ENCODE measurements around the gene ARX. TPM values are rescaled to one million over a fixed set of nuclear protein-coding genes. Genes with fewer than 3 reads are reported as not detected.

Gene ARX
- total RNA-seq, 1 donor from 2014 or later, result 5.8 TPM

DNA sequence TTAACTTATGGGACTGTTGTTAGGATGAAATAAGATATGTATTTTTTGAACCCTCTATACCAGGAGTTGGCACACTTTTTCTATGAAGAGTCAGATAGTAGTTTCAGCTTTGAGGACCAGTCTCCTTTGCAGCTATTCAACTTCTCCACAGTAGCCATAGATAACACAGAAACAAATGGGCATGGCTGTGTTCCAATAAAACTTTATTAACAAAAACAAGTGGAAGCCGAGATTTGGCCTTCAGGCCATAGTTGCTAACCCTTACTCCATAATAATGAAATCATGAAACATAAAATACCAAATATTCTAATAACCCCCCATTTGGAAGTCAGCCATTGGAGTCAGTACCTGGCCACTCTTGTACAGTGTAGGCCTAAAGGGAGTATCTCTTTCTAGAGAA is 30.6 kb downstream of the ARX start:
- Mint-ChIP-seq H3K27ac (no peak overlapping the region), H3K36me3 (ENCODE audit: insufficient read depth) (no peaks in the 10 kb centered on the region), H3K9me3 (ENCODE audit: low read depth) (no peaks in the 10 kb centered on the region), H3K4me1 (ENCODE audit: low read depth) (peaks cover 11% of the 10 kb centered on the region), H3K4me3 (ENCODE audit: low read depth) (no peak overlapping the region), H3K27me3 (no peaks in the 10 kb centered on the region)
- TF ChIP-seq, protein P1, sequence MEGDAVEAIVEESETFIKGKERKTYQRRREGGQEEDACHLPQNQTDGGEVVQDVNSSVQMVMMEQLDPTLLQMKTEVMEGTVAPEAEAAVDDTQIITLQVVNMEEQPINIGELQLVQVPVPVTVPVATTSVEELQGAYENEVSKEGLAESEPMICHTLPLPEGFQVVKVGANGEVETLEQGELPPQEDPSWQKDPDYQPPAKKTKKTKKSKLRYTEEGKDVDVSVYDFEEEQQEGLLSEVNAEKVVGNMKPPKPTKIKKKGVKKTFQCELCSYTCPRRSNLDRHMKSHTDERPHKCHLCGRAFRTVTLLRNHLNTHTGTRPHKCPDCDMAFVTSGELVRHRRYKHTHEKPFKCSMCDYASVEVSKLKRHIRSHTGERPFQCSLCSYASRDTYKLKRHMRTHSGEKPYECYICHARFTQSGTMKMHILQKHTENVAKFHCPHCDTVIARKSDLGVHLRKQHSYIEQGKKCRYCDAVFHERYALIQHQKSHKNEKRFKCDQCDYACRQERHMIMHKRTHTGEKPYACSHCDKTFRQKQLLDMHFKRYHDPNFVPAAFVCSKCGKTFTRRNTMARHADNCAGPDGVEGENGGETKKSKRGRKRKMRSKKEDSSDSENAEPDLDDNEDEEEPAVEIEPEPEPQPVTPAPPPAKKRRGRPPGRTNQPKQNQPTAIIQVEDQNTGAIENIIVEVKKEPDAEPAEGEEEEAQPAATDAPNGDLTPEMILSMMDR (IDR thresholded peaks at IDR 0.05; ENCODE audit: unreplicated experiment), result no peak
- no peak for DNase-seq (ENCODE audit: low spot score, unreplicated experiment)

DNA sequence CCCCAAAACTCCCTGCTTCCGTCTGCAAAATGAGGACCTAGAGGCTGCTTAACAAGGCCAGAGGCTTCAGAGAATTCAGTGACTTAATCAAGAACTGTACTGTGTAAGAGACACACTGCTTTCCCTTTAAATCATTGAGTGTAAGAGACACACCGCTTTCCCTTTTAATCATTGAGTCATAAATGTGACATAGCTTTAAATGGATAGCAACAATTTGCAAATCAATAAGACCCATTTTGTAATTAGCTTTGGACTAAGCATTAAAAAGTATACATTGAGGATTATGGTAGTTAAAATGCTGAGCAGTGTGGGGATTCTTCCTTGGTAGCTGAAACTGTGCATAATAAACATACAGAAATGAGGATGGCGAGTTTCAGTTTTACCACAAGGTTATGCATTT is 31.8 kb downstream of the ARX start:
- no peaks in the 10 kb centered on the region for H3K27me3 Mint-ChIP-seq
- H3K4me1 Mint-ChIP-seq (ENCODE audit: low read depth), result peaks cover 11% of the 10 kb centered on the region
- no peaks in the 10 kb centered on the region for H3K9me3 Mint-ChIP-seq (ENCODE audit: low read depth)
- TF ChIP-seq, protein P1 (IDR thresholded peaks at IDR 0.05; ENCODE audit: unreplicated experiment), result no peak
- no peaks in the 10 kb centered on the region for H3K36me3 Mint-ChIP-seq (ENCODE audit: insufficient read depth)
- DNase-seq (ENCODE audit: low spot score, unreplicated experiment), result no peak
- no peak overlapping the region for H3K4me3 Mint-ChIP-seq (ENCODE audit: low read depth)
- H3K27ac Mint-ChIP-seq, result no peak overlapping the region

DNA sequence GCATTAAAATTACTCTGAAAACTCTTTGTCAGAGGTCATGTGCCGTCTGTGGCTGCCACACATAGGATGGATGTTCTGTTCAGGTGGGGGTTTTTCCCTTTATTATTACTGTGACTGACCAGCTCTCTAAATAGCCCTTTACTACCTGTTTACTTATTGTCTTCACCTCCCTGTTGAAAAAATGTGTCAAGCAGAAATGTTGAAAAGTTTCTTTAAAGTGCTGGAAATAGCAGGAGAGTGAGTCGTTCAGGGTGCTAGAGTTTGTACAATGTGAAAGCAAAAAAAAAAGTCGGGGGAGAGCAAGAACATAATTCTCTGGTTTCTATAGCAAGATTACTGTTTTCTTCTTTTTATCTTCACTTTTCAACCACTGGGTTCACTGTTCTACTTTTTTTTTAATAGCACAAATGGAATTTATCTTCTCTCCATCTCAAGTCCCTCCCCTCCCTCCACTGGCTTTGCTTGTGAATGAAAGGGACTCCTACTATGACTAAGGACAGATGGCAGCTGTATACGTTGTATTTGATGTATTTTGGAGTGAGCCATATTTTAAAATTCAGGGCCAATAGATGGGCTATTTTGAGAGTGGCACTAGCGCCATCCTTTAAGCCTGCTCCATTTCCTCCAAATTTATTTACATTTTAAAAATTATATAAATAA is 33.3 kb downstream of the ARX start:
- H3K36me3 Mint-ChIP-seq (ENCODE audit: insufficient read depth), result no peaks in the 10 kb centered on the region
- no peaks in the 10 kb centered on the region for H3K9me3 Mint-ChIP-seq (ENCODE audit: low read depth)
- no peaks in the 10 kb centered on the region for H3K27me3 Mint-ChIP-seq
- TF ChIP-seq, protein P1 (IDR thresholded peaks at IDR 0.05; ENCODE audit: unreplicated experiment), result no peak
- no peak overlapping the region for H3K4me3 Mint-ChIP-seq (ENCODE audit: low read depth)
- no peak for DNase-seq (ENCODE audit: low spot score, unreplicated experiment)
- H3K4me1 Mint-ChIP-seq (ENCODE audit: low read depth), result peaks cover 7% of the 10 kb centered on the region
- H3K27ac Mint-ChIP-seq, result no peak overlapping the region

DNA sequence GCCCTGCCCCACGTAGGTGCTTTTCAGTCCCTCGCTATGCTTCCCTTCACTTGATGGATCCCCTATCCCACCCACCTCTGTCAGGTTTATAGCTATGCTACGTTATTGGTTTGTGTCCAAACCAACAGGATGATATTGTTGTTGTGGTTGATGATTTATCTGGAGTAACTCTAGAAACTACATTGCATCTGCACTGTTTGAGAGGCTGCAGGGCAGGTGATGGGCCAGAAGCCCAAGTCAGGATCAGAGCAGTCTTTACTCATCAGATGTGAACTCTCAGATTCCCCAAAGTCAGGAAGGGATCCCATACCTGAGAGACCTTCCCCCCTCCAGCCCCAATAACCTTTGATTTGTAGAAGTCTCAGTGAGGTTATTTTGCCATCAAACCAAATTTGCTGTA is 34.7 kb downstream of the ARX start:
- no peaks in the 10 kb centered on the region for H3K27me3 Mint-ChIP-seq
- no peaks in the 10 kb centered on the region for H3K36me3 Mint-ChIP-seq (ENCODE audit: insufficient read depth)
- H3K9me3 Mint-ChIP-seq (ENCODE audit: low read depth), result no peaks in the 10 kb centered on the region
- DNase-seq (ENCODE audit: low spot score, unreplicated experiment), result no peak
- TF ChIP-seq, protein P1 (IDR thresholded peaks at IDR 0.05; ENCODE audit: unreplicated experiment), result no peak
- no peak overlapping the region for H3K4me3 Mint-ChIP-seq (ENCODE audit: low read depth)
- peaks cover 7% of the 10 kb centered on the region for H3K4me1 Mint-ChIP-seq (ENCODE audit: low read depth)
- no peak overlapping the region for H3K27ac Mint-ChIP-seq

DNA sequence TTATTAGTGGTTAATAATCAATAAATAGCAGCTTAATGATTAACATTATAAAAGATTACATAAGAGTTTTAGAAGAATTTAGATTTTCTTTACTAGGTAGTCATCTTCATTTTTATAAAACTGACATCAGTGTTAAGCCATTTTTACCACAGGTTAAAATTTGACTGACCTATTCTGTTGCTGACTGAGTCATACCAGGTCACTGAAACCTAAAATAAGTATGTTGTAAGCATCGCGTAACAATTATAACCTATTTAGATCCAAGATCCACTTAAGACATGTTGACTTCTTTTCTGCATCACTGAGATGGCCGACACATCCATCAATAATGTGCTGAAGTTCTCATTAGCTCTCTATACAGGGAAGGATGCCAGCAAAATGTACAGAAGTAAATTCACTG is 36.7 kb downstream of the ARX start:
- Mint-ChIP-seq H3K27me3 (no peaks in the 10 kb centered on the region), H3K4me1 (ENCODE audit: low read depth) (peaks cover 7% of the 10 kb centered on the region), H3K9me3 (ENCODE audit: low read depth) (no peaks in the 10 kb centered on the region), H3K27ac (no peak overlapping the region), H3K4me3 (ENCODE audit: low read depth) (no peak overlapping the region), H3K36me3 (ENCODE audit: insufficient read depth) (peaks cover 3% of the 10 kb centered on the region)
- no peak for DNase-seq (ENCODE audit: low spot score, unreplicated experiment)
- TF ChIP-seq, protein P1 (IDR thresholded peaks at IDR 0.05; ENCODE audit: unreplicated experiment), result no peak

Measured in progenitor cell of endocrine pancreas (in vitro differentiated cells).